CD4-positive, alpha-beta T cell treated with Interferon alpha-2 for 1 hour (primary cell): ENCODE results near the gene RUNX1.

Experiments used
- DNase-seq, 2 donors: peaks; one replicate each; pipeline ENCODE4 v3.0.0-alpha.2; 2020 to 2022

Gene RUNX1

DNA sequence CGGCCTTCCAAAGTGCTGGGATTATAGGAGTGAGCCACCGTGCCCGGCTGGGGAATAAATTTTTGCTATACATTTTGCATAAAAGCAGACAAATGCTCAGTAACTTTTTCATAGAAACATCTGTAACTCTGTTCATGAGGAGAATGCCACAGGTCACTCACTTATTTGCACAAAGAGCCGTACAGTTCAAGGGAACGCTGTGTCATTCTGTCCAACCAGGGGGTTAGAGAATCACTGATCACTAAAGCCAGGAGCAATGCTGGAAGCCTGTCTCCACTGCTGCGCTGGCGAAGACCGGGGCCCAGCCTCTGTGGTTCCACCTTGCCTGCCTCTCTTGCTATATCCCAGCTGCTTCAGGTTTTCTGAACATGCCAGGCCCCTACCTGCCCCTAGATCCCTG is 58.3 kb downstream of the RUNX1 start:
- DNase-seq, result no peak

DNA sequence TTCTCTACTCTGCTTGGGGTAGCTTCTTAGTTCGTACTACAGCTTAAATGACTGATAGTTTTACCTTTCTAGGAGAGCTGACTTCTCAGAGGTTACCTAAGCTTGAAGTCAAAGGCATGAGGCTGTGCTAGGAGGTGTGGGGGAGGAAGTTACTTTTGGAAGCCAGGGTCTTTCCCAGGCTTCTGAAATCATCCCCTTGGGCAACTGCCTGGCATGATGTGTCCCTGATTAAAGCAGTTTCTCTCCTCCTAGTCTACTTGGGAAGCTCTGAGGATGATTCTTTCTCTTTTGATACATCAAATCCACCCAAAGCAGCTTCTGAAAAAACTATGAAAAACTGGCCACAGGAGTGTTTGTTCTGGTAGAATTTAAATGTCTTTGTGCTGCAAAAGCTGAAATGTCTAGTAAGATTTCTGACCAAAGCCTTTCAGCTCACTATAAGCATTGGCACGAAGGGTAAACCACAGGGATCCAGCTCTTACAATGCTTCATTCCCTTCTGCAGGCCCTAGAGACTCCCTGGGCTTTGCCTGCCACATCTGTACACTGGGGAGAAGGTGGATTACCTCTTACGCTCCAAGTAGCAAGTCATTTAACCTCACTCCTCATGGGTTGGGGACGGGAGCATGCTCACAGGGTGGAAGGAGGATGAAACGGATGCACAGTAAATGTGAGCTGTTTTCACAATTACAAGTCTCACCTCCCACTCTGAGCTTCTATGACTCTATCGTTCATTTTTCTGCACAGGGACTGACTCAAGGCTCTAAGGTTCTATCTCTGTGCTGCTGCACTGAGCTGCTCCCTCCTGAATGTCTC is 59.6 kb downstream of the RUNX1 start:
- no peak for DNase-seq

DNA sequence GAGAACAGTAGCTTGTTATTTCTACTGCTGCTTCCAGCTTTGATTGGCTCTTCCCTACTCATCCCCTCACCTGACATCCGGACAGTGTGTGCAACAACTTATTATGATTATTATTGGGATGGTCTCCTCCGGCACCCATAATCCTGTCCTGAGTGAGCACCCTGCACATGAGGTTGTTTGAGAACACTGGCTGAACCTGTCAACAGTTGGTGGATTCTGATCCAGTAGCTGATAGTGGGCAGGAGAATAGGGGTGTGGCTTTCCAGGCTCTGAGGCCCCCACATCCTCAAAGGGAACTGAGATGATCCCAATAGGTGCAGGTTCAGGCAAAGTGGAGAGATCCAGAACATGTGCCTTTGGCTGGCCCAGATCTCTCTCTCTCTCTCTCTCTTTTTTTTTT is 60.5 kb downstream of the RUNX1 start:
- DNase-seq, result no peak

DNA sequence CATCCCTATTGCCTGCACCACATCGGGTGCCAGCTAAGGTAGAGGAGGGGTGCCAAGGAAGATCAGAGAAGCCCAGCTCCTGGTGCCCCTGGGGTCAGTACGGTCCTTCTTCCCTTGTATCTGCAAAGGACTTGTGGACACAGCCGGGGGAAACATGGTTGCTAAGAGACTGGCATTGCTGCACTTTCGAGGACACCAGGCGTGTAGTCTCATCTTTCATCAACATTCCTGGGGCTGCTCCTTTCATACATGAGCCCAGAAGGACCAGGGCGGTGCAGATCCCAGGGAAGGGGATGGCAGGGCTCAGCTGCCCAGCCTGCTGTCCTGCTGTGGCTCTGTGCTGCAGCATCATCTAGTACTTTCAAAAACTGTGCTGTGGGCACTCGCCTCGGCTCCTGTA is 61.0 kb downstream of the RUNX1 start:
- DNase-seq, result no peak

- DNase-seq, result no peak
These were observed 61.5 kb downstream of the RUNX1 start for GRCh38 chr21:34987501-34988072.

GRCh38 chr21:34986561-34987500 is 62.3 kb downstream of the RUNX1 start:
- DNase-seq, result peak; percentile 47 to 67

DNA sequence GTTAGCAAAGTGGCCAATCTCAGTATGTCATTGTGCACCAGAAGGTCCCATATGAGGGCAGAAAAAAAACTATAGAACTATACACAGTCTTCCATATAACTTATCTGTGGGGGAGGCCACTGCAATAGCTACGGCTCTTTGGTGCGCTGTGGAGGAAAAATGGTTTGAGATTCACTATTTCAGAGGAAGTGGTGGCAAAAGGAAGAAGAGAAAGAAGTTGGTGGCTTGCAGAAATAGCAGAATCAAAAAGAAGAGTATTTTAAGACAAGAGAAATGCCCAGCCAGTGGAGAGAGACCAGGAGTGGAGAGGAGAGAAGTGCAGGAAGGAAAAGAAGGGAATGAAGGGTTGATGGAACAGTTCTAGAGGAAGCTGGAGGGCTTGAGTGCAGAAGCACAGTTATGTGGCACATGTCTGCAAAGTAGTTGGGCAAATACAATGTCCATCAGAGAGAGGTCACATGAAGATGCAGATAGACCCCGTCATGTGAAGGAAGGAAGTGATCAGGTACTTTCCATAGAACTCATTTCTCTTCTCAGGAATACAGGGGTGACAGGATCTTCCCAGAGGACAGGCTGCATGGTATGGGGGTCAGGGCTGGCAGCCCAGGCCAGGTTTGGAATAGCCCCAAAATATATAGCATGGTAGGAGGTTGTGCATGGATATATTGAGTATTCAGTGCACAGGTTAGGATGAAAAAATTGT is 64.6 kb downstream of the RUNX1 start:
- DNase-seq, result peak in 1 of 2 donors; percentile 16

DNA sequence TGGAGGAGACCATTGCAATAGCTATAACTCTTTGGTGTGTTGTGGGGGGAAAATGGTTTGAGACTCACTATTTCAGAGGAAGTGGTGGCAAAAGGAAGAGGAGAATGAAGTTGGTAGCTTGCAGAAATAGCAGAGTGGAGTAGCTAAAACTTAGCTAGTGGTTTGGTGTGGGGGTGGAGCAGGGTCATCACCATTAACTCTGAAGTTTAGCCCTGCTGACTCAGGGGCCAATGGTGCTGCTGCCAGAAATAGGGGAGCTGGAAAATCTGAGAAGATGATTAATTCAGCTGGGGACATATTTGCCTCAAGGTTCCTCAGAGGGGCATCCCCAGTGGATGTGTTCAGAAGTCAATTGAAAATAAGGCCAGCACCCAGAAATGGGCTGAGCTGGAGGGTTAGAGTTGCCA is 65.4 kb downstream of the RUNX1 start:
- peak in 1 of 2 donors; percentile 38 for DNase-seq

- DNase-seq, result no peak
These were observed 67.3 kb downstream of the RUNX1 start for GRCh38 chr21:34981791-34982190.

DNA sequence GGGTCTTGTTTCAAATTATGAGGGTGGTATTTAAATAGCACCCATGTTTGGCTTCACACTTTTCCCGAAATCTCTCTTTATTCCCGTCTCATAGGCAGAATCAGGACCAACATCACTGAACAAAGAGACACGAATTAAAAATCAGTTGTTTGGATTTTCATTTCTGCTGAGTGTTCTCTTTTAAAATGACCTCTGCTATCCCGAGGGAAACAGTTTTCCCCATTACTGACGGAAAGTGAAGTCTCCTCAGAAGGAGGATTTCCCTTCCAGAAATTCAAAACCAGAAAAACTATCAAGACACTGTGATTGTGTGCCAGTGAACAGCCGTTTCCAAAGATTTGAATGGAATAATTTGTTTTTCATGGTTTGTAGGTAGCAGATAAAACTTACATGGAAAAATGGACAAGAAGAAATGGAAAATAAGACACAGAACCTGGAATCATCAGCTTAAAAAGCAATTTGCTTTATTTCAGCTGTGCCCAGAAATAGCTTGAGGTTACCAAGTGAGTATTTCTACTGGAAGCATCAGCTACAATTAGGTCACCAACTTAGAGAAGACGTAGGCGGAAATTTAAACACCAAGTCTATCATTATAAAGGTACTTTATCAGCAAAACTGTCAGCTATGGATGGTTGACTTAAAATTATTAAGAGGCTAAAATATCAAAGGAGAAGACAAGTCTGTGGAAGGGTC is 68.5 kb downstream of the RUNX1 start:
- no peak for DNase-seq

DNA sequence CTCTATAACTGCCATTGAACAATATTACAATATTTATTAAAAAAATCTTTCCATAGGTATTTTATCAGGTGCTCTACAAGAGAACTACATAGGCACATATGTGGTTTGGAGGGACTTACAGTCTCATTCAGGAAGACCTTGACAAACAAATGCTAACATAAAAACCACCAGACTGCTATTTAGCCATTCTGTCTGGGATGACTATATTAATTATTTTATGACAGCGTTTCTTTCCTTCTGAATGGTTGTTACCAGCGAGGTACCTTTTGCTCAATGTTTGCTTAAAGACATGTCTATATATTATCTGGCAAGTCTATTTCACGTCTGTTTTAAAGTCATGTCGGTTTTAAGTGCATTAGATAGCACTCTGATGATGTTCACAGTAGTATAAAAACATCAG is 69.7 kb downstream of the RUNX1 start:
- DNase-seq, result no peak

DNA sequence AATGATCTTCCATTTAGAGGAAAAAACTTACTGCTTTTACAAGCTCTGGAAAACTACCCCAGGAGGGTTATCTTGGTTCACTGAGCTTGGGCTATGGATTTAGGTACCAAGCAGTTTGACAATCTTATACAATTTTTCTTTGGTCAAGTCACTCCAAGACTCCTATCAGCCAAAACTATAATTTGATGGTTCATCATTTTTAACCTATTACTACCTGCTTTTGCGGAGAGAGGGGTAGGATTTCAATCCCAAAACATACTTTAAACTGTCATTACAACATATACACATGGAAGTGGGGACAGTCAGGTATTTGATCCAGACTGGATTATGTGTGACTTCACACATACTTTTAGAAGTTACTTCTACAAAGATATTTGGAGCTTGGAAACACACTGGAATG is 71.8 kb downstream of the RUNX1 start:
- no peak for DNase-seq

DNA sequence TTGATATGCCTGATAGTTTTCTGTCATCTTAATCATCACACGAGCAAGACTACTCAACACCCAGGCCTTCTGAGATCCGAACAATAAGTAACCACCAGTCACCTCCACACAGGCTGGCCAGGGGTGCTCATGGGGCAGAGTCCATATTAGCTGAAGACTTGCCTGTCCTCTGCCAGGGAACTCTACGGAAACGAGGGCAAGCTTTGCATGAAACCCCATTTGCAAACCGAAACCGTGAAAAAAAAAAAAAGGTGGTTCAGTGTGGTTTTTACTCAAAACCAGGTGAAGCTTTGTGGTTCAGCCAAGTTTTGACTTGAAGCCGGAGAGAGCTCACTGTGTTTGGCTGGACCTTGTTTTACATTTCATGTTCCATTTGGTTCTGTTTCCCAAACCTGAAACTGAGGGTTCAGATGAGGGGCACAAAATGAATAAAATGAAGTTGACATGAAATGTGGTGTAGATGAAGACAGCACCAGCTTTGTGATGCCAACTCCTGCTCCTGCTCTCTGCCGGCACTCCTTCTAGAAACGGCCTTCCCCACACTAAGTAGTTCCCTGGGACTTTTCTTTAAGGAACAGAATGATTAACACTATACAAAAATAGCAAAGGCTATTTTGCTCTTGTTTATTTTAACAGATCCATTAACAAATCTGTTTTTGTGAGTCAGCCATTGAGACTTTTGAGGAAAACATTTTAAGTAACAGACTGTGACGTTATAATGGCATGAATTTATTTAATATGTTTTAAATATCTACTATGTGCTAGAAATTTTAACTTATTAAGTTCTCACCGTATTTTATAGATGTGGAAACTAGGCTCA is 74.7 kb downstream of the RUNX1 start:
- DNase-seq, result peak; percentile 39 to 68

DNA sequence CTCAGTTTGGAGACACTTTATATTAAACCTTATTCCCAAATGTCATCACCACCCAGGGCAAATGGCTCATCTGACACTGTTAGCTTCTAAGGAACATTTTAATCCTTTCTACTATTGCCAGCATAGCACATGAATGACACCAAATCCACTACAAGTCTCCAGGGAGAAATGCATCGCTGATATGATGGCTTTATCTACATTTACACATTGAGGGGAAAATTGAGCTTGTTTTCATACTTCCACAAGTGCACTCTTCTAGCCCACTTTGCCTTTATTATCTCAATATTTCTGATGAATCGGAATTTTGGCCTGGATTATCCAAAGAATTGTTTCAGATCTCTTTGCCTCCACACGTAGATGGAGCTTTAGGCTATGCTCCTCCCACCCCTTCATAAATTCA is 75.4 kb downstream of the RUNX1 start:
- DNase-seq, result no peak

DNA sequence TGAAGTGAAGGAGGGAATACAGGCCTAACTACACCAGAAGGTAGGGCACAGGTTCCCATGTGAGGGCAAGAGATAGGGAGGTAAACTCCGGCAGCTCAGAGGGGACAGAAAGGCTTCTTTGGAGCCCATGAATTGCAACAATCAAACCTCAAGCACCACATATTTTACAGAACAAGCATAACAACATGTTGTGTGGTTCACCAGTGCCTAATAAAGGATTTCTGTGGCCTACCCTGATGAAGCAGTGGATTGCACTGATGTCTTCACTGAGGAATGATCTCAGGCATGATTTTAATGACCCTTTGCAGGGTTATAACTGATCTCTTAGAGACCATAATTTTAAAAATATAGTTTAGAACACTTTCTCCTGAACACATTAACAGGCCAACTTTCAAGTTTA is 77.4 kb downstream of the RUNX1 start:
- no peak for DNase-seq

DNA sequence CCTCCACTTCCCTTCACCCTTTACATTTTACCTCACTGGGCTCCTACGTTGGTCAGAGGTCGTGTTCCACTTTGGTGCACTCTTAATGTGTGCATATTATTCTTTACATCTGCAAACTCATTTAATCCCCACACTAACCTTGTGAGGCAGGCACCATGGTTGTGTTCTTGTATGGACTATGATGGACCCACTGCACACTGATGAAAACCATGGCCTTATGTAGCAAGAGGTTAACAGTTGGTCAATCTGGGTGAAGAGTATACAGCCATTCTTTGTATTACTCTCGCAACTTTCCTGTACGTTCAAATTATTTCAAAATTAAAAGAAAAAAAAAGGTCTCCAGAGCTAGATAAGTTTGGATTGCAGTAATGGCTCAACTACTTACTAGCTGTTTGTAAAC is 78.5 kb downstream of the RUNX1 start:
- DNase-seq, result no peak

DNA sequence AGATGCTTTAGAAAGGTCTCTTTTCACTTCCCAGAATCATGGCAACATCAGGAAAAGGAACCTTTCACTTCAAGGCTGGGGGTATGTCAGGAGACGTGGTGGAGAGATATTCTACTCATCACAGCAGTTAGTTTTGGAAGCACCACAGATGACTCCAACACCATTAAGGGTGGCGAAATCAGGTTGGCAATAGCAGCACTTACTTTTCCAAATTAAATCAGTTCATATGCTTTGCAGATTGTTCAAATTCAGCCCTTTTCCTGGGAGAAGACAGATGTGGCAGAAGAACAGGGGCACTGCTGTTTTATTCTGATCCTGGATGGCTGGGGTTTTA is 79.0 kb downstream of the RUNX1 start:
- no peak for DNase-seq

- no peak for DNase-seq
These were observed 79.5 kb downstream of the RUNX1 start for GRCh38 chr21:34969423-34970166.

GRCh38 chr21:34968414-34969333 is 80.4 kb downstream of the RUNX1 start:
- DNase-seq, result no peak
